A549 (cell line): ENCODE measurements around the gene ZNF423.

Experiments
- CBX2 ChIP-seq: fragments of 200-600 bp; sonication (generic); IDR thresholded peaks from 2 replicates; pipeline ENCODE4 v1.6.1; 2016; ENCODE audit warnings: low read depth, mild to moderate bottlenecking, borderline replicate concordance
- CBX8 ChIP-seq: fragments of 200-600 bp; sonication (generic); IDR thresholded peaks from 2 replicates; pipeline ENCODE4 v1.6.1; 2016
- CEBPB ChIP-seq, 2 experiments: fragments of >200 bp in 1 of 2; sonication (Bioruptor Twin) in 1 of 2; formaldehyde crosslinking in 1 of 2; IDR thresholded peaks; 2 replicates each; pipeline ENCODE4 v1.6.1; 2012 to 2016
- EP300 ChIP-seq, 2 experiments: fragments of >200 bp; sonication (Bioruptor Twin); formaldehyde crosslinking; IDR thresholded peaks; 2 replicates in 1 of 2; 3 replicates in 1 of 2; pipeline ENCODE4 v1.6.1; 2016 to 2017
- MAFK ChIP-seq: fragments of 450-650 bp; IDR thresholded peaks from 2 replicates; pipeline ENCODE4 v1.6.1; 2014; ENCODE audit not compliant: partially characterized antibody
- MAZ ChIP-seq: fragments of 150-350 bp; IDR thresholded peaks from 2 replicates; pipeline ENCODE4 v1.6.1; 2014; ENCODE audit warnings: antibody characterized with exemption, low read depth, low read length, borderline replicate concordance
- POLR2A ChIP-seq: IDR thresholded peaks from 2 replicates; pipeline ENCODE4 v1.6.1; 2012; ENCODE audit warnings: mild to moderate bottlenecking, low read length
- POLR2AphosphoS2 ChIP-seq: conservative IDR thresholded peaks from 2 replicates; pipeline ENCODE4 v1.6.1; 2012; ENCODE audit warnings: low read length, improper control_type of control experiment, inconsistent platforms
- RAD21 ChIP-seq, 2 experiments: fragments of >200 bp in 1 of 2; sonication (Bioruptor Twin) in 1 of 2; formaldehyde crosslinking in 1 of 2; IDR thresholded peaks in 1 of 2; conservative IDR thresholded peaks in 1 of 2; 2 replicates in 1 of 2; 3 replicates in 1 of 2; pipeline ENCODE4 v1.6.1; 2012 to 2018; ENCODE audit warnings: inconsistent platforms in 1 of 2
- SMC3 ChIP-seq: fragments of >200 bp; sonication (Bioruptor Twin); formaldehyde crosslinking; IDR thresholded peaks from 3 replicates; pipeline ENCODE4 v1.6.1; 2018; ENCODE audit warnings: inconsistent platforms
- TF ChIP-seq, protein P1 (sequence below): fragments of >200 bp; sonication (Bioruptor Twin); formaldehyde crosslinking; IDR thresholded peaks from 3 replicates; pipeline ENCODE4 v1.5.1; 2016
- TF ChIP-seq, protein P2 (sequence below): fragments of 250-450 bp; sonication (Bioruptor Pico); IDR thresholded peaks from 2 replicates; pipeline ENCODE4 v1.5.0; 2021; ENCODE audit warnings: mild to moderate bottlenecking, moderate library complexity, borderline replicate concordance
- TF ChIP-seq, protein P3 (sequence below): IDR thresholded peaks from 2 replicates; pipeline ENCODE4 v1.6.1; 2012
- TF ChIP-seq, protein P4 (sequence below): fragments of >200 bp; sonication (Bioruptor Twin); formaldehyde crosslinking; IDR thresholded peaks from 3 replicates; pipeline ENCODE4 v1.6.1; 2016

DNA sequence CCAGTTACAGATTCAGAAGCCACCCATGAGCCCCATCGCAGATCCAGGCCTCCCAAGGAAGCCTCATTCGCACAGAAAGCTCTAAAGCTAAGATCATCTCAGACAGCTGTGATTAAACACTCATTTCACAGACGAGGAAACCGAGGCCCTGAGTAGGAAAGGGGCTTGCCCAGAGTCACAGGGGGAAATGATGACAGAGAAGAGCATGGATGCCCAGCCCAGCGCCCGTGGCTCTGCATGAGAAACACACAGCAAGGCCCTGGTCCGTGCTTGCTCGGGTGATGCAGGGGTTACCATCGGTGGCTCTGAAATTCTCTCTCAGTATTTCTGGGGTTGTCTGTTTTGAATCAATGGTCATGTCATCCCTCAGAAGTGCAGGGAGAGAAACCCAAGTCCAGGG lies 372.7 kb downstream of the ZNF423 start:
- TF ChIP-seq EP300 (IDR thresholded peaks at IDR 0.05) (no peak), POLR2A (no peak), MAZ (no peak), CEBPB (IDR thresholded peaks at IDR 0.05) (no peak), CBX2 (no peak), MAFK (no peak), RAD21 (conservative IDR thresholded peaks at IDR 0.05 in 1 of 2, IDR thresholded peaks at IDR 0.05 in 1 of 2) (no peak), SMC3 (no peak), POLR2AphosphoS2 (no peak), CBX8 (no peak)
- TF ChIP-seq, protein P1, sequence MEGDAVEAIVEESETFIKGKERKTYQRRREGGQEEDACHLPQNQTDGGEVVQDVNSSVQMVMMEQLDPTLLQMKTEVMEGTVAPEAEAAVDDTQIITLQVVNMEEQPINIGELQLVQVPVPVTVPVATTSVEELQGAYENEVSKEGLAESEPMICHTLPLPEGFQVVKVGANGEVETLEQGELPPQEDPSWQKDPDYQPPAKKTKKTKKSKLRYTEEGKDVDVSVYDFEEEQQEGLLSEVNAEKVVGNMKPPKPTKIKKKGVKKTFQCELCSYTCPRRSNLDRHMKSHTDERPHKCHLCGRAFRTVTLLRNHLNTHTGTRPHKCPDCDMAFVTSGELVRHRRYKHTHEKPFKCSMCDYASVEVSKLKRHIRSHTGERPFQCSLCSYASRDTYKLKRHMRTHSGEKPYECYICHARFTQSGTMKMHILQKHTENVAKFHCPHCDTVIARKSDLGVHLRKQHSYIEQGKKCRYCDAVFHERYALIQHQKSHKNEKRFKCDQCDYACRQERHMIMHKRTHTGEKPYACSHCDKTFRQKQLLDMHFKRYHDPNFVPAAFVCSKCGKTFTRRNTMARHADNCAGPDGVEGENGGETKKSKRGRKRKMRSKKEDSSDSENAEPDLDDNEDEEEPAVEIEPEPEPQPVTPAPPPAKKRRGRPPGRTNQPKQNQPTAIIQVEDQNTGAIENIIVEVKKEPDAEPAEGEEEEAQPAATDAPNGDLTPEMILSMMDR = no peak
- TF ChIP-seq, protein P2, sequence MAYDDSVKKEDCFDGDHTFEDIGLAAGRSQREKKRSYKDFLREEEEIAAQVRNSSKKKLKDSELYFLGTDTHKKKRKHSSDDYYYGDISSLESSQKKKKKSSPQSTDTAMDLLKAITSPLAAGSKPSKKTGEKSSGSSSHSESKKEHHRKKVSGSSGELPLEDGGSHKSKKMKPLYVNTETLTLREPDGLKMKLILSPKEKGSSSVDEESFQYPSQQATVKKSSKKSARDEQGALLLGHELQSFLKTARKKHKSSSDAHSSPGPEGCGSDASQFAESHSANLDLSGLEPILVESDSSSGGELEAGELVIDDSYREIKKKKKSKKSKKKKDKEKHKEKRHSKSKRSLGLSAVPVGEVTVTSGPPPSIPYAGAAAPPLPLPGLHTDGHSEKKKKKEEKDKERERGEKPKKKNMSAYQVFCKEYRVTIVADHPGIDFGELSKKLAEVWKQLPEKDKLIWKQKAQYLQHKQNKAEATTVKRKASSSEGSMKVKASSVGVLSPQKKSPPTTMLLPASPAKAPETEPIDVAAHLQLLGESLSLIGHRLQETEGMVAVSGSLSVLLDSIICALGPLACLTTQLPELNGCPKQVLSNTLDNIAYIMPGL (CRISPR knock-in tag) = no peak
- TF ChIP-seq, protein P3, sequence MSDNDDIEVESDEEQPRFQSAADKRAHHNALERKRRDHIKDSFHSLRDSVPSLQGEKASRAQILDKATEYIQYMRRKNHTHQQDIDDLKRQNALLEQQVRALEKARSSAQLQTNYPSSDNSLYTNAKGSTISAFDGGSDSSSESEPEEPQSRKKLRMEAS = no peak
- TF ChIP-seq, protein P4, sequence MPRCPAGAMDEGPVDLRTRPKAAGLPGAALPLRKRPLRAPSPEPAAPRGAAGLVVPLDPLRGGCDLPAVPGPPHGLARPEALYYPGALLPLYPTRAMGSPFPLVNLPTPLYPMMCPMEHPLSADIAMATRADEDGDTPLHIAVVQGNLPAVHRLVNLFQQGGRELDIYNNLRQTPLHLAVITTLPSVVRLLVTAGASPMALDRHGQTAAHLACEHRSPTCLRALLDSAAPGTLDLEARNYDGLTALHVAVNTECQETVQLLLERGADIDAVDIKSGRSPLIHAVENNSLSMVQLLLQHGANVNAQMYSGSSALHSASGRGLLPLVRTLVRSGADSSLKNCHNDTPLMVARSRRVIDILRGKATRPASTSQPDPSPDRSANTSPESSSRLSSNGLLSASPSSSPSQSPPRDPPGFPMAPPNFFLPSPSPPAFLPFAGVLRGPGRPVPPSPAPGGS = no peak
